ENCODE data around the gene HUS1.
"Not testable (repeated sequence)": the region's sequence is repeated elsewhere in the genome, so short reads cannot be mapped to it uniquely, and the experiment has no call there.

HUS1 gene

GRCh38 chr7:47979145-47979831 lies at the start of gene HUS1:
HUS1 (minus strand) TSS chr7:47979615; CDS start chr7:47979519, 96 bp downstream.
- peak; percentile 93 for DNase-seq

- DNase-seq, result no peak
These were observed 49.5 kb upstream of the HUS1 start, which contains the start of gene SUN3 for GRCh38 chr7:48028938-48029337. SUN3 (minus strand) TSS chr7:48029107; CDS start chr7:48028938, 169 bp downstream.

GRCh38 chr7:48025624-48026023 lies 46.2 kb upstream of the HUS1 start:
- DNase-seq, result no peak

- DNase-seq, result no peak
These were observed 38.3 kb upstream of the HUS1 start for GRCh38 chr7:48017674-48018073.

GRCh38 chr7:48016641-48017040 lies 37.2 kb upstream of the HUS1 start:
- no peak for DNase-seq

GRCh38 chr7:48011951-48012350 lies 32.5 kb upstream of the HUS1 start:
- no peak for DNase-seq

GRCh38 chr7:48011323-48011722 lies 31.9 kb upstream of the HUS1 start:
- DNase-seq, result no peak

- no peak for DNase-seq
These were observed 30.5 kb upstream of the HUS1 start for GRCh38 chr7:48009954-48010353.

- DNase-seq, result no peak
These were observed 29.8 kb upstream of the HUS1 start for GRCh38 chr7:48009257-48009656.

- DNase-seq, result no peak
These were observed 27.5 kb upstream of the HUS1 start for GRCh38 chr7:48006866-48007265.

- no peak for DNase-seq
These were observed 25.2 kb upstream of the HUS1 start for GRCh38 chr7:48004638-48005037.

GRCh38 chr7:48004032-48004431 lies 24.6 kb upstream of the HUS1 start:
- DNase-seq, result no peak

GRCh38 chr7:48000164-48000563 lies 20.7 kb upstream of the HUS1 start:
- not testable (repeated sequence) for DNase-seq

- DNase-seq, result no peak
These were observed 20.0 kb upstream of the HUS1 start for GRCh38 chr7:47999413-47999812.

- no peak for DNase-seq
These were observed 13.0 kb upstream of the HUS1 start for GRCh38 chr7:47992446-47992845.

- DNase-seq, result peak; percentile 85
These were observed 12.4 kb upstream of the HUS1 start for GRCh38 chr7:47991741-47992311.

GRCh38 chr7:47991270-47991669 lies 11.9 kb upstream of the HUS1 start:
- no peak for DNase-seq

- DNase-seq, result no peak
These were observed 11.2 kb upstream of the HUS1 start for GRCh38 chr7:47990592-47990991.

GRCh38 chr7:47989607-47990400 lies 10.4 kb upstream of the HUS1 start:
- not testable (repeated sequence) for DNase-seq

GRCh38 chr7:47988496-47989386 lies 9.3 kb upstream of the HUS1 start:
- no peak for DNase-seq

- DNase-seq, result no peak
These were observed 3.2 kb upstream of the HUS1 start for GRCh38 chr7:47982610-47983009.

- not testable (repeated sequence) for DNase-seq
These were observed 1.2 kb upstream of the HUS1 start for GRCh38 chr7:47980648-47981047.

GRCh38 chr7:47979832-47980181 lies 392 bp upstream of the HUS1 start:
- DNase-seq, result no peak

Measured in activated T-cell treated with anti-CD3 and anti-CD28 coated beads, Interleukin-2, amount 50 U/mL, for 1 hour (primary cell).